HepG2 (cell line): ENCODE data around the gene APOD. TPM values are rescaled to one million over a fixed set of nuclear protein-coding genes. Genes with fewer than 3 reads are reported as not detected.

Experiments used
- ATAC-seq: fragments of 200-7000 bp; cut with Tn5 transposase; 3 replicates; pipeline ENCODE4 v1.9.1; 2020; ENCODE audit warnings: mild to moderate bottlenecking, moderate library complexity
- BruUV-seq: library from RNA; stranded (reverse); fragments of 400-500 nt; replicated peaks from 2 replicates; lab custom pipeline; 2021; lab: Mats Ljungman, UMichigan
- CTCF ChIA-PET: fragments of 300-600 bp; formaldehyde crosslinking; extraction: SDS; loops from one replicate; lab custom pipeline; 2021; ENCODE audit warnings: low total read pairs, inconsistent platforms, low intra/inter-chr PET ratio; lab: Yijun Ruan, JAX
- POLR2A ChIA-PET: fragments of 350-600 bp; sonication (Branson Sonifier 250); formaldehyde crosslinking; loops from one replicate; lab custom pipeline; 2020; ENCODE audit warnings: antibody characterized with exemption, inconsistent platforms; lab: Yijun Ruan, JAX
- DNase-seq: peaks from one replicate; pipeline ENCODE4 v3.0.0-alpha.2; 2015; ENCODE audit warnings: low spot score
- FAIRE-seq: peaks from 3 replicates; lab custom pipeline; 2011; peaks lifted over from hg19 to GRCh38; lab: Jason Lieb, UNC
- H2AFZ ChIP-seq: one replicate; pipeline ENCODE4 v1.6.1; 2011; ENCODE audit warnings: low read length, inconsistent platforms
- H3K27ac ChIP-seq: fragments of 300-600 bp; 3 replicates; pipeline ENCODE4 v1.8.0; 2011; ENCODE audit warnings: mixed run types, mild to moderate bottlenecking, mixed read lengths, low read length, inconsistent platforms; ENCODE audit not compliant: insufficient read depth; ENCODE audit errors: extremely low read length
- H3K27me3 ChIP-seq, 2 experiments: fragments of 200-600 bp in 1 of 2; 2 replicates in 1 of 2; 3 replicates in 1 of 2; pipeline versions ENCODE4 v1.6.0 to v1.8.0; 2011; ENCODE audit warnings: low read length in 2 of 2, mild to moderate bottlenecking in 2 of 2, moderate library complexity in 2 of 2, inconsistent platforms in 1 of 2; ENCODE audit not compliant: insufficient read depth in 2 of 2, control insufficient read depth in 1 of 2
- H3K36me3 ChIP-seq, 2 experiments: fragments of 200-600 bp in 1 of 2; replicated peaks in 1 of 2; 2 replicates in 1 of 2; 3 replicates in 1 of 2; pipeline versions ENCODE4 v1.5.1 to v1.8.0; 2011; ENCODE audit warnings: low read length in 2 of 2, inconsistent platforms in 1 of 2; ENCODE audit not compliant: insufficient read depth in 2 of 2, control insufficient read depth in 1 of 2
- H3K4me1 ChIP-seq: 2 replicates; pipeline ENCODE4 v1.5.1; 2012; ENCODE audit warnings: low read length, inconsistent platforms; ENCODE audit not compliant: insufficient read depth
- H3K4me2 ChIP-seq: 2 replicates; pipeline ENCODE4 v1.6.0; 2011; ENCODE audit warnings: low read depth, low read length, inconsistent platforms
- H3K4me3 ChIP-seq, 3 experiments: fragments of 200-600 bp in 1 of 3; sonication (generic), shearing (Covaris generic) in 1 of 3; replicated peaks in 1 of 3; 2 replicates each; pipeline ENCODE4 v1.5.1; 2011 to 2016; ENCODE audit warnings: low read length in 3 of 3, inconsistent platforms in 2 of 3, low read depth in 2 of 3, mild to moderate bottlenecking in 2 of 3, control low read depth in 1 of 3, mixed read lengths in 1 of 3; ENCODE audit not compliant: insufficient read depth in 1 of 3
- H3K79me2 ChIP-seq: one replicate; pipeline ENCODE4 v1.6.1; 2011; ENCODE audit warnings: low read length, inconsistent platforms; ENCODE audit not compliant: insufficient read depth
- H3K9ac ChIP-seq: 2 replicates; pipeline ENCODE4 v1.6.0; 2011; ENCODE audit warnings: mild to moderate bottlenecking, low read depth, low read length, inconsistent platforms; ENCODE audit not compliant: insufficient read depth
- H3K9me3 ChIP-seq: 2 replicates; pipeline ENCODE4 v1.5.1; 2012; ENCODE audit warnings: mild to moderate bottlenecking, low read length
- H4K20me1 ChIP-seq: 2 replicates; pipeline ENCODE4 v1.6.0; 2011; ENCODE audit warnings: inconsistent platforms, mild to moderate bottlenecking, low read length, moderate library complexity; ENCODE audit not compliant: insufficient read depth
- POLR2AphosphoS5 ChIP-seq: IDR thresholded peaks from 2 replicates; pipeline ENCODE4 v1.6.1; 2012; ENCODE audit warnings: low read depth, low read length
- RBFOX2 ChIP-seq: fragments of 200-400 bp; formaldehyde crosslinking; IDR thresholded peaks from 2 replicates; pipeline ENCODE4 v1.6.1; 2017; ENCODE audit warnings: low read depth, mild to moderate bottlenecking, low read length
- SKIL ChIP-seq: sonication (generic); formaldehyde crosslinking; IDR thresholded peaks from 2 replicates; pipeline ENCODE4 v1.8.0; 2022; ENCODE audit warnings: missing genetic modification reagents, mild to moderate bottlenecking, moderate library complexity, borderline replicate concordance
- ZNF3 ChIP-seq: IDR thresholded peaks from 2 replicates; pipeline ENCODE4 v1.7.0; 2017; ENCODE audit warnings: inconsistent platforms
- ZNF343 ChIP-seq: sonication (generic); formaldehyde crosslinking; IDR thresholded peaks from 2 replicates; pipeline ENCODE4 v1.4.0; 2020; ENCODE audit warnings: mild to moderate bottlenecking, missing genetic modification reagents
- ZNF547 ChIP-seq: sonication (generic); formaldehyde crosslinking; IDR thresholded peaks from 2 replicates; pipeline ENCODE4 v1.5.1; 2020; ENCODE audit warnings: mild to moderate bottlenecking, missing genetic modification reagents
- ZNF792 ChIP-seq: IDR thresholded peaks from 2 replicates; pipeline ENCODE4 v1.6.1; 2016
- ZSCAN31 ChIP-seq: sonication (generic); formaldehyde crosslinking; IDR thresholded peaks from 2 replicates; pipeline ENCODE4 v1.5.0; 2020; ENCODE audit warnings: low read depth, mild to moderate bottlenecking, missing genetic modification reagents
- WGBS: methylation state at CpG from one replicate; pipeline ENCODE4 v1.1.6; 2017; ENCODE audit warnings: low lambda C conversion rate; 5-methylcytosine and 5-hydroxymethylcytosine counted together
- in situ Hi-C: cut with HindIII; loops from 2 replicates; pipeline ENCODE4 v1.10.0; 2017; ENCODE audit warnings: low pct_unique_long_range_greater_than_20kb; ENCODE audit not compliant: extremely low pct_ligation_motif_present
- intact Hi-C: fragments of 100-400 bp; cut with micrococcal nuclease; formaldehyde crosslinking; loops from one replicate; pipeline ENCODE4 v1.10.0; 2022; ENCODE audit not compliant: unreplicated experiment
- polyA plus RNA-seq, 8 experiments: library from polyadenylated mRNA; depleted of rRNA in 3 of 8; stranded (reverse) in 7 of 8; unstranded in 1 of 8; fragments of >200 nt; fragmentation: Illumina TruSeq in 4 of 8; extraction: Trizol in 4 of 8; gene quantifications; 2 replicates each; pipeline versions ENCODE4 v1.2.1 to v1.2.3, GENCODE V29; 2011 to 2016; ENCODE audit warnings: low read depth in 4 of 8, missing spikeins in 1 of 8, mixed read lengths in 1 of 8; ENCODE audit not compliant: insufficient read depth in 1 of 8
- total RNA-seq, 5 experiments: library from RNA; depleted of rRNA; stranded (reverse); fragments of >200 nt; fragmentation: Illumina TruSeq; extraction: Trizol; gene quantifications; 2 replicates each; pipeline ENCODE4 v1.2.3, GENCODE V29; 2016; ENCODE audit warnings: low read depth in 1 of 5
- TF ChIP-seq, protein P1 (sequence below): sonication (generic); formaldehyde crosslinking; IDR thresholded peaks from 2 replicates; pipeline ENCODE4 v1.9.0; 2021; ENCODE audit warnings: missing genetic modification reagents, borderline replicate concordance
- TF ChIP-seq, protein P2 (sequence below): sonication (generic); formaldehyde crosslinking; IDR thresholded peaks from 2 replicates; pipeline ENCODE4 v1.4.0; 2020; ENCODE audit warnings: missing genetic modification reagents, low read depth, mild to moderate bottlenecking, borderline replicate concordance
- TF ChIP-seq, protein P3 (sequence below): sonication (generic); formaldehyde crosslinking; IDR thresholded peaks from 2 replicates; pipeline ENCODE4 v1.5.0; 2020; ENCODE audit warnings: mild to moderate bottlenecking, missing genetic modification reagents

Gene APOD
- total and polyA plus RNA-seq, 2 of the 13 experiments (the other 11 are each of a cell fraction or from before 2014, with no cell fraction given), result not detected

DNA sequence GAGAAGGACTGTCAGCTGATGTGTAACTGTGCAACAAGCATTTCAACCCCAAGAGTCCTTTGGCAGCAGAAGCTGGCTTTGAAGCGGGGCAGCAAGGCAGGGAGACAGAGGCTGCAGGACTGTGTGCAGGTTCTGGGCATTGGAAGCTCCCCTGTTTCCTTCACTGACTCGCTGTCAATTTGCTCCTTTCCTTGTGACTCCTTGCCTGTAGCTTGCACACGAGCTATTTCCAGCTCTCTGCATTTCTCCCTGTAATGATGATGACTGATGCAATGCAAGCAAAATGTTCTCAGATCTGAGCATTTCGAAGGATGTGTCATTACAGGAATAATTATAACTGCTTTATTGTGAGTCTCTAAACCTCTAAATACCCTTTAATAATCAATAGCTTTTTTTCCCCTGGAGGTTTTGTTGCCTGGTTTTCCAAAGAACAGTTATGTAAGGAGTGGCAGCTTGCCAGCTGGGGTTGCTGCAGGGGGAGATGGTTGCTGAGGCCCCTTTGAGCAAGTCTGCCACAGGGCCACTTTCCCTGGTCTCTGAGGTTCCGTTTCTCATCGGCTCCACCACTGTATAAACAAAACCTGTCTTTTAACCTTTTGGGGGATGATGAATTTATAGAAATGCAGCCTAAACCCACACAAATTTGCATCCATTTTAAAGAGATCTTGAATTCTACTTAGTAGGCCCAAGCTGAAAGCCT, 2.8 kb downstream of the APOD start:
- no TSS peak for BruUV-seq
- intact Hi-C loops, result loop anchor here (2.0 kb wide), 1 partner anchor 14 kb away; no protein-coding TSS in a partner anchor
- Histone ChIP-seq H3K36me3 (no peaks in the 10 kb centered on the region), H3K4me2 (no peak overlapping the region), H2AFZ (no peak overlapping the region), H3K27ac (no peak overlapping the region), H3K79me2 (no peaks in the 10 kb centered on the region), H3K9ac (no peak overlapping the region), H3K9me3 (no peaks in the 10 kb centered on the region), H3K4me1 (peaks cover 17% of the 10 kb centered on the region), H3K27me3 (peaks cover 0 to 8% of the 10 kb centered on the region in 2 experiments; a peak in 1 of 5 replicates), H3K4me3 (no peak overlapping the region), H4K20me1 (no peaks in the 10 kb centered on the region)
- ChIA-PET POLR2A (no interaction called here), CTCF (no interaction called here)
- DNase-seq, result no peak
- 26% methylated on average over 5 of the region's 6 CpGs for WGBS
- in situ Hi-C loops, result no loop called here
- TF ChIP-seq RBFOX2, result no peak
- TF ChIP-seq, protein P1, sequence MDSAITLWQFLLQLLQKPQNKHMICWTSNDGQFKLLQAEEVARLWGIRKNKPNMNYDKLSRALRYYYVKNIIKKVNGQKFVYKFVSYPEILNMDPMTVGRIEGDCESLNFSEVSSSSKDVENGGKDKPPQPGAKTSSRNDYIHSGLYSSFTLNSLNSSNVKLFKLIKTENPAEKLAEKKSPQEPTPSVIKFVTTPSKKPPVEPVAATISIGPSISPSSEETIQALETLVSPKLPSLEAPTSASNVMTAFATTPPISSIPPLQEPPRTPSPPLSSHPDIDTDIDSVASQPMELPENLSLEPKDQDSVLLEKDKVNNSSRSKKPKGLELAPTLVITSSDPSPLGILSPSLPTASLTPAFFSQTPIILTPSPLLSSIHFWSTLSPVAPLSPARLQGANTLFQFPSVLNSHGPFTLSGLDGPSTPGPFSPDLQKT (CRISPR knock-in tag), result no peak
- FAIRE-seq, result no peak
- no peak for ATAC-seq

DNA sequence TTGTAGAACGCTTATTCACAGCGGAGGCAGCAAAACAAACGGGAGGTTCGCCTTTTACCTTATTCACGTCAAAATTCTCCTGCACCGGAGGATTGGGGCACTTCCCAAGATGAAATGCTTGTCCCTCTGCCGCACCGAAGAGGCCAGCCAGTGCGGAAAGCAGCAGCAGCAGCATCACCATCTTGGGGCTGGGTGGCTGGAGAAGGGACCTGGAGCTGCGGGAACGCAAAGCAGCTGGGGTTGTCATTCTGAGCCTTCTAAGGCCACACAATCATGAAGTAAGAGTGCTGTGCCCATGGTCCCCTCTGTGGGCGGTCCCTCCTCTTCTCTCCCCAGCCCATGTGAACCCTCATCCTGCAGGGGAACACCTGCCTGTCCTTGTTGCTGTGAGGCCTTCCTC, 4.5 kb downstream of the APOD start:
- Histone ChIP-seq H3K9ac (no peak overlapping the region), H3K4me3 (no peak overlapping the region), H3K27ac (no peak overlapping the region), H3K79me2 (no peaks in the 10 kb centered on the region), H3K9me3 (no peaks in the 10 kb centered on the region), H3K27me3 (peaks cover 0 to 3% of the 10 kb centered on the region in 2 experiments; a peak in 1 of 5 replicates), H3K36me3 (no peaks in the 10 kb centered on the region), H2AFZ (no peak overlapping the region), H3K4me1 (peaks cover 13% of the 10 kb centered on the region), H4K20me1 (no peaks in the 10 kb centered on the region), H3K4me2 (no peak overlapping the region)
- in situ Hi-C loops, result no loop called here
- 68% methylated on average over 8 of the region's 12 CpGs for WGBS
- no peak for DNase-seq
- no peak for ATAC-seq
- intact Hi-C loops, result no loop called here
- ChIA-PET POLR2A (no interaction called here), CTCF (no interaction called here)
- FAIRE-seq, result no peak
- BruUV-seq, result no TSS peak
- TF ChIP-seq, protein P2, sequence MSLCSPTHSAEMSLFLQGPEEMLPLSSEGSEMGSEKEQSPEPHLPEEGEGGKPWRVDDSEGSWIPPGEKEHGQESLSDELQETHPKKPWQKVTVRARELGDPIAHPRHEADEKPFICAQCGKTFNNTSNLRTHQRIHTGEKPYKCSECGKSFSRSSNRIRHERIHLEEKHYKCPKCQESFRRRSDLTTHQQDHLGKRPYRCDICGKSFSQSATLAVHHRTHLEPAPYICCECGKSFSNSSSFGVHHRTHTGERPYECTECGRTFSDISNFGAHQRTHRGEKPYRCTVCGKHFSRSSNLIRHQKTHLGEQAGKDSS, result no peak
- TF ChIP-seq, protein P3, sequence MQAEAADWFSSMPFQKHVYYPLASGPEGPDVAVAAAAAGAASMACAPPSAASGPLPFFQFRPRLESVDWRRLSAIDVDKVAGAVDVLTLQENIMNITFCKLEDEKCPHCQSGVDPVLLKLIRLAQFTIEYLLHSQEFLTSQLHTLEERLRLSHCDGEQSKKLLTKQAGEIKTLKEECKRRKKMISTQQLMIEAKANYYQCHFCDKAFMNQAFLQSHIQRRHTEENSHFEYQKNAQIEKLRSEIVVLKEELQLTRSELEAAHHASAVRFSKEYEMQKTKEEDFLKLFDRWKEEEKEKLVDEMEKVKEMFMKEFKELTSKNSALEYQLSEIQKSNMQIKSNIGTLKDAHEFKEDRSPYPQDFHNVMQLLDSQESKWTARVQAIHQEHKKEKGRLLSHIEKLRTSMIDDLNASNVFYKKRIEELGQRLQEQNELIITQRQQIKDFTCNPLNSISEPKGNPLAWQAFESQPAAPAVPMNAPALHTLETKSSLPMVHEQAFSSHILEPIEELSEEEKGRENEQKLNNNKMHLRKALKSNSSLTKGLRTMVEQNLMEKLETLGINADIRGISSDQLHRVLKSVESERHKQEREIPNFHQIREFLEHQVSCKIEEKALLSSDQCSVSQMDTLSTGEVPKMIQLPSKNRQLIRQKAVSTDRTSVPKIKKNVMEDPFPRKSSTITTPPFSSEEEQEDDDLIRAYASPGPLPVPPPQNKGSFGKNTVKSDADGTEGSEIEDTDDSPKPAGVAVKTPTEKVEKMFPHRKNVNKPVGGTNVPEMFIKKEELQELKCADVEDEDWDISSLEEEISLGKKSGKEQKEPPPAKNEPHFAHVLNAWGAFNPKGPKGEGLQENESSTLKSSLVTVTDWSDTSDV, result no peak
- TF ChIP-seq ZNF792 (CRISPR knock-in tag) (no peak), ZNF547 (CRISPR knock-in tag) (no peak), ZNF3 (no peak), POLR2AphosphoS5 (no peak), ZSCAN31 (CRISPR knock-in tag) (no peak), ZNF343 (no peak), SKIL (CRISPR knock-in tag) (no peak)
